Activated CD4-positive, CD25-positive, alpha-beta regulatory T cell treated with anti-CD3 and anti-CD28 coated beads, Interleukin-2, amount 50 U/mL, for 24 hours (primary cell): ENCODE data around the gene TBX19.

ENCODE experiments used
- ATAC-seq, 2 donors: fragments of 150-1000 bp; cut with Tn5 transposase; one replicate each; pipeline ENCODE4 v1.10.0; 2021; ENCODE audit warnings: mild to moderate bottlenecking in 1 of 2, moderate library complexity in 1 of 2

Gene TBX19

GRCh38 chr1:168280296-168280927, at the start of gene TBX19:
TBX19 (plus strand) TSS chr1:168280877; CDS start chr1:168281091, 214 bp downstream.
- ATAC-seq = no peak

GRCh38 chr1:168234846-168235547, 45.7 kb upstream of the TBX19 start:
- peak; percentile 65 to 69 for ATAC-seq

- ATAC-seq = no peak
Measured at GRCh38 chr1:168235548-168235885, 45.2 kb upstream of the TBX19 start.

GRCh38 chr1:168235937-168236336, 44.7 kb upstream of the TBX19 start:
- no peak for ATAC-seq

GRCh38 chr1:168236836-168237611, 43.7 kb upstream of the TBX19 start:
- ATAC-seq = peak; percentile 75 to 79

GRCh38 chr1:168243198-168243597, 37.5 kb upstream of the TBX19 start:
- no peak for ATAC-seq

- ATAC-seq = peak in 1 of 2 donors; percentile 24
Measured at GRCh38 chr1:168243636-168244212, 37.0 kb upstream of the TBX19 start.

GRCh38 chr1:168245042-168245441, 35.6 kb upstream of the TBX19 start:
- ATAC-seq = no peak

GRCh38 chr1:168246506-168246905, 34.2 kb upstream of the TBX19 start:
- ATAC-seq = no peak

- no peak for ATAC-seq
Measured at GRCh38 chr1:168252204-168252733, 28.4 kb upstream of the TBX19 start.

GRCh38 chr1:168256164-168256563, 24.5 kb upstream of the TBX19 start:
- ATAC-seq = no peak

- no peak for ATAC-seq
Measured at GRCh38 chr1:168257397-168257796, 23.3 kb upstream of the TBX19 start.

GRCh38 chr1:168259567-168259966, 21.1 kb upstream of the TBX19 start:
- no peak for ATAC-seq

- ATAC-seq = no peak
Measured at GRCh38 chr1:168260393-168260792, 20.3 kb upstream of the TBX19 start.

GRCh38 chr1:168261390-168261789, 19.3 kb upstream of the TBX19 start:
- ATAC-seq = no peak

GRCh38 chr1:168263130-168263529, 17.5 kb upstream of the TBX19 start:
- ATAC-seq = no peak

- ATAC-seq = no peak
Measured at GRCh38 chr1:168264296-168264695, 16.4 kb upstream of the TBX19 start.

GRCh38 chr1:168265596-168265995, 15.1 kb upstream of the TBX19 start:
- no peak for ATAC-seq

- ATAC-seq = no peak
Measured at GRCh38 chr1:168266644-168267186, 14.0 kb upstream of the TBX19 start.

GRCh38 chr1:168271636-168272035, 9.0 kb upstream of the TBX19 start:
- no peak for ATAC-seq

GRCh38 chr1:168273575-168273974, 7.1 kb upstream of the TBX19 start:
- no peak for ATAC-seq

GRCh38 chr1:168279253-168279652, 1.4 kb upstream of the TBX19 start:
- ATAC-seq = no peak
